ENCODE measurements around the gene EDA.
"Not testable (repeated sequence)": the region's sequence is repeated elsewhere in the genome, so short reads cannot be mapped to it uniquely, and the experiment has no call there.

Gene EDA

DNA sequence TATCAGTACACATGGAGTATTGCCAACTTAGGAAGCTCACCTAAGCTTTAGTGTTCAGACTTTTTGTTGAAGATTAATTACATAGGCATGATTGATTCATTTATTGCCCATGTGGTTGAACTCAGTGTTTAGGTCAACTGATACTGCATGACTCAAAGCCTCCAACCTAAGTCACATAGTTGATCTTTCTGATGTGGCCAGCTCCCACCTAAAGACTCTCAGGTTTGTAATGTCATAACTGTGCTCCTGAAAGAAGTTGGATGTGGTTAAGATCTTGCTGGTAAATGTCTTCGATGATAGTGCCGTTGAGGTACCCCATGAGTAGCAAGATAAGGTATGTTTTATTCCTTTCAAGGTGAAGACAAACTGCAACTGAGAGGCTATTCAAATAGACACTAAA lies 192.5 kb downstream of the EDA start:
- TF ChIP-seq, protein P1, sequence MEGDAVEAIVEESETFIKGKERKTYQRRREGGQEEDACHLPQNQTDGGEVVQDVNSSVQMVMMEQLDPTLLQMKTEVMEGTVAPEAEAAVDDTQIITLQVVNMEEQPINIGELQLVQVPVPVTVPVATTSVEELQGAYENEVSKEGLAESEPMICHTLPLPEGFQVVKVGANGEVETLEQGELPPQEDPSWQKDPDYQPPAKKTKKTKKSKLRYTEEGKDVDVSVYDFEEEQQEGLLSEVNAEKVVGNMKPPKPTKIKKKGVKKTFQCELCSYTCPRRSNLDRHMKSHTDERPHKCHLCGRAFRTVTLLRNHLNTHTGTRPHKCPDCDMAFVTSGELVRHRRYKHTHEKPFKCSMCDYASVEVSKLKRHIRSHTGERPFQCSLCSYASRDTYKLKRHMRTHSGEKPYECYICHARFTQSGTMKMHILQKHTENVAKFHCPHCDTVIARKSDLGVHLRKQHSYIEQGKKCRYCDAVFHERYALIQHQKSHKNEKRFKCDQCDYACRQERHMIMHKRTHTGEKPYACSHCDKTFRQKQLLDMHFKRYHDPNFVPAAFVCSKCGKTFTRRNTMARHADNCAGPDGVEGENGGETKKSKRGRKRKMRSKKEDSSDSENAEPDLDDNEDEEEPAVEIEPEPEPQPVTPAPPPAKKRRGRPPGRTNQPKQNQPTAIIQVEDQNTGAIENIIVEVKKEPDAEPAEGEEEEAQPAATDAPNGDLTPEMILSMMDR (IDR thresholded peaks at IDR 0.05; ENCODE audit: borderline replicate concordance, control extremely low read depth, extremely low read depth, insufficient read depth, missing control alignments): no peak
- no peak for DNase-seq (ENCODE audit: low spot score)
- in situ Hi-C loops (cut with MboI; ENCODE audit: low sequenced_read_pairs, unreplicated experiment): no loop called here

DNA sequence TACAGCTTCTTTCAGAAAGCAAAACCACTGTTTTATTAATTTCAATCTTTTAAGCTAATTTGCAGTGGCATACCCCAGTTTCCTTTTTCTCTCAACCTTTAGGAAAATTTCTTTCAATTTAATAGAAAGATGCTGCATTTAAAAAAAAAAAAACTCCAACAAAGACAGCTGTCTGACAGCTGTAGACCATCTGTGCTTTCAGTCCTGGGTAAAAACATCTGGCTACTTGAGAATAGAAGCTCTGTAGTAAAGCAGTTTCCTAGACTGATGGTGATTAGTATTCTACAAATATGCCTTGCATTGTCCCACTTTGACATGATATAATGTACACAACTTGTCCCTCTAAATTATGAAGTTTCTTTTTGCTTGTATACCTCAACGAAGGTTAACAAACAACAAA lies 197.8 kb downstream of the EDA start:
- DNase-seq (ENCODE audit: low spot score): no peak
- TF ChIP-seq, protein P1 (IDR thresholded peaks at IDR 0.05; ENCODE audit: borderline replicate concordance, control extremely low read depth, extremely low read depth, insufficient read depth, missing control alignments): no peak
- in situ Hi-C loops (cut with MboI; ENCODE audit: low sequenced_read_pairs, unreplicated experiment): no loop called here

DNA sequence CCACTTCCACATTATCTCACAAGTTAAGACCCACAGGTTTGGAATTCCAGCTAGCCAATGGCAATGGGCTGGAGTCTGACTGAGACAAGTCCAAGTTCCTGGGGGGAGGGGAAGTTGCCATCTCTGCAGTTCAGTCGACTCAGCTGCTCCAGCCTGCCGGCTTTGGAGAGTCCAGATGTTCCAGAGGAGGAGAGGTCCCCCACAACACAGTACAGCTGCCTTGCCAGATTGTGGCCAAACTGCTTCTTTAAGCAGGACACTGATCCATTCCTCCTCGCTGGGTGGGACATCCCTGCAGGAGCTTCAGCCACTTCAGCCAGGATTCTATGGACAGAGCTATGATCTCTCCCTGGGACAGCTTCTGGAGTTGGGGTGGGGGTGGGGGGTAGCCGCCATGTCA lies 199.2 kb downstream of the EDA start:
- DNase-seq (ENCODE audit: low spot score): no peak
- TF ChIP-seq, protein P1 (IDR thresholded peaks at IDR 0.05; ENCODE audit: borderline replicate concordance, control extremely low read depth, extremely low read depth, insufficient read depth, missing control alignments): no peak
- in situ Hi-C loops (cut with MboI; ENCODE audit: low sequenced_read_pairs, unreplicated experiment): no loop called here

DNA sequence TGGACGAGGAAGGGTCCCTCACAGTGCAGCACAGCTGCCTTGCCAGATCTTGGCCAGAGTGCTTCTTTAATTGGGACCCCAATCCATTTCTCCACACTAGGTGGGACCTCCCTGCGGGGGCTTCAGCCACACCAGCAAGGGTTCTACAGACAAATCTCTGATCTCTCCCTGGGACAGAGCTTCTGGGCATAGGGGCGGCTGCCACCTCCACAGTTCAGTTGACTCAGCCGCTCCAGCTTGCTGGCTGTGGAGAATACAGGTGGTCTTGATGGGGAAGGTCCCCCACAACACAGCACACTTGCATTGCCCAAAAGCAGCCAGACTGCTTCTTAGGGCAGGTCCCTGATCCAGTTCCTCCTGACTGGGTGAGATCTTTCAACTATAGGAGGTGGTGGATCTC lies 199.6 kb downstream of the EDA start:
- in situ Hi-C loops (cut with MboI; ENCODE audit: low sequenced_read_pairs, unreplicated experiment): no loop called here
- TF ChIP-seq, protein P1 (IDR thresholded peaks at IDR 0.05; ENCODE audit: borderline replicate concordance, control extremely low read depth, extremely low read depth, insufficient read depth, missing control alignments): no peak
- no peak for DNase-seq (ENCODE audit: low spot score)

DNA sequence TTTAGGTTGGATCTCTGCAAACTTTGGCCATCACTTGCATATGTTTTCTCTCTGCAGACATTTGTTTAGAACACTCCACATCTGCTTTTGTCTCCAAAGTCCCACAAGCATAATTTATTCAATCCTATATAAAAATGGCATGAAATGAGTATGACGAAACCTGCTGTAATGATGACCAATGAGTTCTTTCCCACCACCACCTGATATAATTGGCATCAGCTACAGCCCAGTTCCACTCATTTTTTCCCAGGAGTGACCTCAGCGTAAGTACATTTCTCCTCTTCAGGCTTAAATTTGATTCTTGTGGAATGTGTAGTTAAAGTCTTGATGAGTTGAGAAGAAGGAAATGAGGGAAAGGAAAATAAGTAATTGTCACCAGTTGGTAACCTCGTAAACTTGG lies 228.7 kb downstream of the EDA start:
- TF ChIP-seq, protein P1 (IDR thresholded peaks at IDR 0.05; ENCODE audit: borderline replicate concordance, control extremely low read depth, extremely low read depth, insufficient read depth, missing control alignments): no peak
- no peak for DNase-seq (ENCODE audit: low spot score)
- in situ Hi-C loops (cut with MboI; ENCODE audit: low sequenced_read_pairs, unreplicated experiment): no loop called here

DNA sequence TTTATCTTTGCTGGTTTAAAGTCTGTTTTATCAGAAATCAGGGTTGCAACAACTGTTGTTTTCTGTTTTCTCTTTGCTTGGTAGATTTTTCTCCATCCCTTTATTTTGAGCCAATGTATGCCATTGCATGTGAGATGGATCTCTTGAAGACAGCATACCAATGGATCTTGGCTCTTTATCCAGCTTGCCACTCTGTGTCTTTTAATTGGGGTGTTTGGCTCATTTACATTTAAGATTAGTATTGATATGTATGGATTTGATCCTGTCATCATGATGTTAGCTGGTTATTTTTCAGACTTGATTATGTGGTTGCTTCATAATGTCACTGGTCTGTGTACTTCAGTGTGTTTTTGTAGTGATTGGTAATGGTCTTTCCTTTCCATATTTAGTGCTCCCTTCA lies 244.1 kb downstream of the EDA start:
- DNase-seq (ENCODE audit: low spot score); in situ Hi-C loops (cut with MboI; ENCODE audit: low sequenced_read_pairs, unreplicated experiment): not testable (repeated sequence)

DNA sequence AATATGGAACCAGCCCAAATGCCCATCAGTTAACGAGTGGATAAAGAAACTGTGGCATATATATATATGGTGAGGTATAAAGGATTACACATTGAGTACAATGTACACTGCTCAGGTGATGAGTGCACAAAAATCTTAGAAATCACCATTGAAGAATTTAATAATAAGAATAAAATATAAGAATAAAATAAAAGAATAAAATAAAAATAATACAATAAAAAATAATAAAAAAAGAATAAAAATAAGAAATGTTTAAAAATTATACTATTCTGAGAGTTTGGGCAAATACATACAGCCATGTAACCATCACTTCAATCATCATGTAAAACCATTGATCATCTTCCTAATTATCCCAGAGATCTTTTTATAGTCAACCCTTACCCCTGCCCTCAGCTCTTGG lies 260.3 kb downstream of the EDA start:
- DNase-seq (ENCODE audit: low spot score): no peak
- in situ Hi-C loops (cut with MboI; ENCODE audit: low sequenced_read_pairs, unreplicated experiment): no loop called here
- TF ChIP-seq, protein P1 (IDR thresholded peaks at IDR 0.05; ENCODE audit: borderline replicate concordance, control extremely low read depth, extremely low read depth, insufficient read depth, missing control alignments): no peak

Data from GM13976 (cell line).